GM21367 (cell line): ENCODE data around the gene ASB8.
"Not testable (repeated sequence)": the region's sequence is repeated elsewhere in the genome, so short reads cannot be mapped to it uniquely, and the experiment has no call there.

ENCODE experiments used
- ATAC-seq: cut with Tn5 transposase; IDR thresholded peaks from one replicate; pipeline ENCODE4 v1.9.1; 2021; ENCODE audit not compliant: unreplicated experiment

ASB8 gene

DNA sequence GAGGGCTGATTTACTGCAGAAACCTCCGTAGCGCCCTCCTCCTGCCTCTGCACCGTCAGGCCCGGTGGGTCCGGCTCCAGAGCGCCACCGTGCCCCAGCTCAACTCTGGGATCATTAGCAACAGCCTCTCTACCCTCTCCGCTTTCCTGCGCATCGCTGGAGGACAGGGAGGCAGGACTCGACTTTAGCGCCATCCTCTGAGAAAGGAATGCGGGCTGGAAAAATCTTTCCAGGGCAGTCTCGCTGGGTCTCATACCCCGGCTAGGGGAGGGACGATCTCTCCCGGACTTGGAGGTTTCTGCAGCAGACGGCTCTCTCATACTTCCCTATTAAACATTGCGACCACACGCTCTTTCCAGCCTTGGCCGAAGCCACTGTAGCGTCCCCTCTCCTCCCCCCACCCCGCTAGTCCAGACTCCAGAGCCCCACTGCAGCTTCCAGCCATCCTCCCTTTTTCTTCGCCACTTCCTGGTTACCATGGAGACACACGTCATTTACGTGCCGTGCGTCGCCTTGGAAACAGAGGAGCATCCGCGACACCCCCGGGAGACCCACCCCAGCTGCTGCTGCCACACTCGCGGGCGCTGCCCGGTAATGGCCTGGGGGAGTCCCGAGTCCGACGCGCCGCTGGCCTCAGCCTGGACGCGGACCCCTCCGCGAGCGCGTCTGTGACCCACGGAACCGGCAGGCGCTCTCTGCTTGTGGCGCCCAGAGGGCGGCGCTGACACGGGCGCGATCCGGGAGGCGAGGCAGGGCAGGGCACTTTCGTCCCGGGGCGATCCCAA lies 26.0 kb upstream of the ASB8 start, which contains the start of gene CCDC184:
TSS of gene CCDC184 (plus strand) at position 554 of the 785 bp plus-strand sequence. CDS start 479 bp downstream, outside the sequence.
- peak; percentile 60 for ATAC-seq

DNA sequence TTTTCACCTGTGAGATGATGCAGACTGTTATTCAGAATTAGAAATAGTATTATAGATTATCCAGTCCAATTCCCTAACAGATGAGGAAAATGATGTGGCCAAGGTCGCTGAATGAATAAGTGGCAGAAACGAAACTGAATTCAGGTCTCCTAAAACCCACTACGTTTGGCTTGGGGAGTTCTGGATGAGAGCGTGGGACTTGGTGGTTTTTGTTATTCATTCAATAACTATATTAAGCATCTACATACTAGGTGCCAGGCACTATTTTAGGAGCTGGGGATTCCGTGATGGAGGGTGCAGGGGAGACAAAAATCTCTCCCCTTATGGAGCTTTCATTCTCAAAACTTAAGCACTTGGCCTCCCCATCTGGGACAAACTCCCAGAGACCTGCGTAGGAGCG lies 25.3 kb upstream of the ASB8 start:
- no peak for ATAC-seq

DNA sequence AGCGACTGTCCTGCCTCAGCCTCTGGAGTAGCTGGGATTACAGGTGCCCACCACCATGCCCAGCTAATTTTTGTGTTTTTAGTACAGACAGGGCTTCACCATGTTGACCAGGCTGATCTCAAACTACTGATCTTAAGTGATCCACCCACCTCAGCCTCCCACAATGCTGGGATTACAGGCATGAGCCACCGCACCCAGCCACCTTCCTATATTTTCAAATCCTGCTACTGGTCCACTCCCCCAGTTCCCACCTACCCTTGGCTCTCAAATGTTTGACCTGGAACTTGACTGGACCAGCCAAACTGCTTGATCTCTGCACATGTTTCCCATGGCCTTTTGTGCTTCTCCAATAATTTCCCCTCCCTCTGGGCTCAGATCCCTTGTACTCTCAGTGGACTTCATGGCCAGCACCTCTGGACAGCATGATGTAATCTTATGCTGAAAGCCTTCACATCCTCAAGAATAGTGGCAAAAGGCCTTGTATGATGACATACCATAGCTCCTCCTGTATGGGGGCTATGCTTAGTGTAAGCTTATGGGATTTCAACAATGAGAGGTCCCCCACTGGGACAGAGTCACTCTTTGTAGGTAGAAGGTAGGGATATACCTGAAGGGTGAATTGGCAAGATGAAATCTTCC lies 23.7 kb upstream of the ASB8 start:
- no peak for ATAC-seq

- no peak for ATAC-seq
Observed at GRCh38 chr12:48180424-48180823, 23.1 kb upstream of the ASB8 start.

GRCh38 chr12:48179466-48179865 lies 22.2 kb upstream of the ASB8 start:
- ATAC-seq, result no peak

- ATAC-seq, result no peak
Observed at GRCh38 chr12:48177982-48178381, 20.7 kb upstream of the ASB8 start.

- ATAC-seq, result no peak
Observed at GRCh38 chr12:48176417-48176751, 19.1 kb upstream of the ASB8 start.

DNA sequence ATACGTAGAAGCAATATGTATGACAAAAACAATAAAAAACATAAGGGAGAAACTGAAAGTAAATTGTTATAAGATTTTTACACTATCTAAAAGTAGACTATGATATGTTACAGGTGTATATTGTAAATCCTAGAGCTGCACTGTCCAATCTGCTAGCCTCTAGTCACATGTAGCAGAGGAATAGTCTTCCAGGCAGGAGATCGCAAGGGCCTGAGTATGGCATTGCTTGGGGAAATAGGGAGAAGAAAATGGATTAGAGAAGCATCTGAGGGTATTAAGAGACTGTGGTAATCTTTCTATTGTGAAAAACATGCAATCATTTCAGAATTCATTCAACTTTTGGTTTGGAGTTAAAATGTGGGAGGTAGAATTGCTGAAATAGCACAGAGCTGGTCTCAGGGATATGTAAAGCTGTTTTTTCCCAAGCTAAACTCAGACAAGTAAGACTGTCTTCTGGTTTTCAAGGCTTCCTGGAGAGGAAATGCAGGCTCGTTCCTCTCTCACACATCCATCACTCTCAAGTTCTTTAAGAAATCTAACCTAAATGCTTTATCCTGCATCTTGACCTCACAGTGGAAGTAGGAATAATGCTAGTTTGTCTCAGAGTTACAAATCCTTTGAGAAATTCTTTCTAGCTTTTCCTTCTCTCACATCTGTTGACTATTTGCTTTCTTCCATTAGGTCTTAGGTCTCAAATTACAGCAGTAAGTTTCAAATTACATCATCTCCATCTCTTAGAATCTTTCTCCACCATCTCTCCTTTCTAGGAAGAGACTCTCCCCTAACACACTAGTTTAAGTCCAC lies 18.5 kb upstream of the ASB8 start:
- no peak for ATAC-seq

DNA sequence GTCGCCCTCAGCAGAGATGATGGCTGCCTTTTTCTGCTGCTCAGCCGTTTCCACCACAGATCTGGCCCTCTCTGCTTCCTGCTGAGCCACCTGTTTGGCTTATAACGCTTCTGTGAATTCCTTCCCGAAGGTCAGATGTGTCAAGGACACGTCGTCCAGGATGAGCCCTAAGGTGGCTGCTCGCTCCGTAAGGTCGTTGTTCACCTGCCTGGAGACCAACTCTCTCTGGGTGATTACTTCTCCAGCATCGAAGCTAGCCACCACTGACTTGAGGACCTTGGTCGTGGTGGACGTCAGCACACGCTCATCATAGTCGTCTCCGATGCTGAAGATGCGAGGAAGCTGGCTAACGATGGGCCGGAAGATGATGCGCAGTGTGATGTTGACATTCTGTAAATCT lies 11.7 kb upstream of the ASB8 start:
- no peak for ATAC-seq

- ATAC-seq, result no peak
Observed at GRCh38 chr12:48165089-48165981, 8.0 kb upstream of the ASB8 start.

DNA sequence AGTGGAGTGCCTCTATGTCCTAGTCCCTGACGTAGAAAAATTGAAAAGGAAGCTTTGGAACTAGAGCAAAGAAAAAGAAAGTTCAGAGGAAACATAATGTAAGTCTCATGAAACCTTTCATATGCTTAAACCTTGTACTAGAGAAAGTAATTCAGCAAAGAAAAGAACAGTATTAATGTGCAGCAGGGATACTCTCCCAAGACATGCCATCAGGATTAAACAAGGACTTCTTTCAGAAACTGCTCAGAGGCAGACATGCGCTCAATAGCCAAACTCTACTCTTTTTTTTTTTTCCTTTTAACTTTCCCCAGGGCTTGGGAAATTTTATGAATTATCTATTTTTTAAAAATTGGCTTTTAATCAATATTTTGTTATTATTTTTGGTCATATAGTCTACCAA lies 7.1 kb upstream of the ASB8 start:
- no peak for ATAC-seq

DNA sequence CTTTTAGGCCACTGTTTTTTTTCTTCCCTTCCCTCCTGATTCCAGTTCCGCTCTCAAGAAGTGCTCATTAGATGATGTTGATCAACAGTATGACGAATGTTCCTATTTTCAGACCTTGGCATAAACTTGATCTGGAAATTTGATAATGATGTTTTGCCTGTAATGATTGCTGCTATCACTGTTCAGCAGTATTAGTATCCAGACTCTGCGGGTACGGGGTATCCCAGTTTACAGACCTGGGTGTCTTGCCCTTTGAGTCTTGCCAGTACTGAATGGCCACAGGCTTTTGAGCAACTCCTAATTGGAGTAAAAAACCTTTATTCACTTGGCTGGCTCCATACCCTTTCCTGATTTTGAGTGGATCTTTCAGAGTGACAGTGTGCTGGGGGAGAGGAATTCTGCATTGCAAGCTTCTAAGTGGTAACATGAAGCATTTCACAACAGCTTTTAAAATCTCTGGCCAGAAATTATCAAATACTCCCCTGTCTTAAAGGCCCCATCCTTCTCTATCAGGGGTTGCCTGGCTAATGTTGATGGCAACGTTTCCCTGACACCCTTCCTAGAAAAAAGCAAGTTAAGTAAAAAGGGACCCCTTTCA lies 5.9 kb upstream of the ASB8 start:
- no peak for ATAC-seq

GRCh38 chr12:48160807-48161206 lies 3.5 kb upstream of the ASB8 start:
- no peak for ATAC-seq

- ATAC-seq, result no peak
Observed at GRCh38 chr12:48160046-48160445, 2.7 kb upstream of the ASB8 start.

DNA sequence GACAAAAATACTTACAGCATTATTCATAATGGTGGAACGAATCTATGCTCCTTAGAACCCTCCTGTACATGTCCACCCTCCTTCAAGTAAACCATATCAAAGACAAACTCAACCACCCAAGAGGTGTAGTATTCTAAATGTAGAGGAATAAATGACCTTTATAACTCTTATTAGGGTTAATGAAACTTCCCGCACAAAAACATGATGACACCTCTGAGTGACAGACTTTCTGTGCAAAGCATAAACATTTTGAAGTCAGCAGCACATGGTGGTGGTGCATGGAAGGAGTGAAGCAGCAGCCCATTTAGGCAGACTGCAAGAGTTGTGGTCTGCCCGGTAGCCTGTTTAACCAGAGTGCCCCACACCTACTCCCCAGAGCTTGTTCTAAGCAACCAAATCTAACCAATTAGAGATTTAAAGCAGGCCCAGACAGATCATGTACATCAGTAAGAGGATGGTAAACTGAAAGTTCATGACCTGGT lies 615 bp upstream of the ASB8 start:
- ATAC-seq, result no peak

DNA sequence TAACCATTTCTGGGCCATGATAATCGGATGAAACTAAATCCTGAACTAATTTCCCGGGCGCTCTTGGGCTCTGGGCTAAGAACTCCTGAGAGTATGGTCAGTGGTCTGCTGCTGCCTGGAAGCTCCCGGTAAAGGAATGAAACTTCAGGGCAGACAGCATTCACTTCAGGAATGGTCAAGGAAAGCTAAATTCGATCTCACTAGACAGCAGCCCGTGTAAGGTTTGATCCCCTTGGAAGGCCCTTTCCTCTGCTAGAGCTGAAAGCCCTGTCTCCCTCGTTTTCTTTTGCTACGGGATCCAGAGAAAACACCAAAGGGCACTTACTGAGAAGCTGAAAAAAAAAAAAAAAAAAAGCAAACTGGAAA lies 680 bp downstream of the ASB8 start:
- ATAC-seq, result no peak

- not testable (repeated sequence) for ATAC-seq
Observed at GRCh38 chr12:48155786-48156185, 1.5 kb downstream of the ASB8 start.

DNA sequence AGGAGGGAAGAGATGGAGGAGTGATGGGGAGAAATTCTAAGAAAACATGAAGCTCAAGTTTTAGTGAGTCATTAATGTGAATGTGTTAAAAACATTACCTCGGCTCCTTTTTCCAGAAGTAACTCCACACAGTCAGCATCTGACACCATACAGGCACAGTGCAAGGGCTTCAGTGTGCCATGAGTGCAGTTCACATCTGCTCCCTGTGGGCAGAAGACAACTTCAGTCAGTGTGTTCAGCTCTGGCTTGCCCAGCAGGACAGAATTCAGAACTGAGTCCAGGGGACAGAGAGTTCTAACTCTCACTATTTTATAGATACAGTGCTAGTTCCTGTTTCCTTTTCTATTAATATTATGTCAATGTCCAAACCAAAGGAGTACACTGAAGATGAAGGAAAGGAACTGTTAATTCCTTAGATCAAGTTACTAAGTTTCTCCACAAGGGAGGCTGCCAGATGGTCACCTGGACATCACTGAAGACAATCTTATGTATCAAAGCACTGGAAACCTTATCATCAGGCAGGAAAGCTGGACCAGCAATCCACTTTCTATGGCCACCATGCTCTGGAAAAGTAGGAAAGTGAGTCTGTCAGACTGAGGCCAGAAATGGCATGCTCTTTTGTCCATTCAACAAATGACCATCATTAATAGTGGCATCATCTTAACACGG lies 6.1 kb downstream of the ASB8 start:
- no peak for ATAC-seq

DNA sequence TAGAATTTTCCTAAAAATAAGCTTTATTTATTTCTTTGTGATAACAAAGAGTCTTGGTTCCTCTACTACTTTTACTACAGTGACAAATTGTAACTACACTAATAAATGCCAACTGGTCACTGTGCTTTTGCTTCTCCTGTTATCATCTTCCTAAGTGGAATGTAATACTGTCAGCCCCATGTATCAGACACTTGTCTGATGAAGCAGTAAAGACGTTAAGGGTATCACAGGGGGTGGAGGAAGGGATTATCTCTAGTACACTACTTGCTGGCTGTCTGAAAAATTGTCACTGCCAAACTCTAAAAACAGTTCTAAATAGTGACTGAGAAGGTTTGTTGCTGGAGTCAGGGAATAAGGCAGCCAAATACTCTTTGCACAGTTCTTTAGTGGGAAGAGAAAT lies 11.3 kb downstream of the ASB8 start:
- no peak for ATAC-seq

DNA sequence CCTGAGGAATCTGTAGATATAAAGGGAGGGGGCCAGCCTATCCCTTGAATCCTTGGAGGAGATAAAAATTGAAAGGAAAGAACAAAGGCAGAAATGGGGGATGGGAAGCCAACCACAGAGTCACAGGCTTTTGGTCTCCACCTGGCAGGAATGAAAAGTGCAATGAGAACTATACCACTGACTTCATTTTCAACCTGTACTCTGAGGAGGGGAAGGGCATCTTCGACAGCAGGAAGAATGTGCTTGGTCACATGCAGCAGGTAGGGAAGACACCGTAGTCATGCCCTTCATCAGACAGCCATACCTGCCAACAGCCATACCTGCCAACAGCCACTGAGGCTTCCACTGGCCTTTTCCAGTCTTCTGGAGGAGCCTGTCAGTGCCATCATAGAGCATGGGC lies 13.4 kb downstream of the ASB8 start:
- ATAC-seq, result no peak
